NCI-H526 treated with DMSO at 0.1 percent for 48 hours (cell line): ENCODE measurements around the gene LIPT1.
"Not testable (repeated sequence)": the region's sequence is repeated elsewhere in the genome, so short reads cannot be mapped to it uniquely, and the experiment has no call there.

Experiments used
- DNase-seq: peaks from one replicate; lab custom pipeline; 2025; lab: John Stamatoyannopoulos, UW

The LIPT1 gene

GRCh38 chr2:99180755-99181623 is 26.2 kb downstream of the LIPT1 start, which contains the start of the genes MITD1 and MRPL30:
MITD1 (minus strand) TSS chr2:99181058; CDS start chr2:99180981, 77 bp downstream.
MRPL30 (plus strand) TSS chr2:99181184; CDS start chr2:99186204, 5,020 bp downstream.
- DNase-seq = peak; percentile 93

- no peak for DNase-seq
Observed at GRCh38 chr2:99181624-99182000, 26.8 kb downstream of the LIPT1 start.

GRCh38 chr2:99183025-99183424 is 28.3 kb downstream of the LIPT1 start:
- no peak for DNase-seq

- DNase-seq = no peak
Observed at GRCh38 chr2:99184811-99185210, 30.0 kb downstream of the LIPT1 start.

GRCh38 chr2:99187011-99187410 is 32.2 kb downstream of the LIPT1 start:
- DNase-seq = no peak

GRCh38 chr2:99188357-99188756 is 33.6 kb downstream of the LIPT1 start:
- DNase-seq = no peak

GRCh38 chr2:99190548-99190947 is 35.8 kb downstream of the LIPT1 start:
- DNase-seq = no peak

- not testable (repeated sequence) for DNase-seq
Observed at GRCh38 chr2:99192364-99192763, 37.6 kb downstream of the LIPT1 start.

- no peak for DNase-seq
Observed at GRCh38 chr2:99198103-99198841, 43.5 kb downstream of the LIPT1 start.

GRCh38 chr2:99200076-99200800 is 45.5 kb downstream of the LIPT1 start:
- no peak for DNase-seq

GRCh38 chr2:99201959-99202678 is 47.4 kb downstream of the LIPT1 start:
- no peak for DNase-seq

- no peak for DNase-seq
Observed at GRCh38 chr2:99205491-99205890, 50.7 kb downstream of the LIPT1 start.
